Duodenal mucosa (tissue), 2 donors: Measurements from ENCODE around the gene ZPBP.

Source experiments
- H3K27ac ChIP-seq: one replicate; pipeline ENCODE4 v1.7.0; 2013; ENCODE audit warnings: low read depth, low read length
- H3K27me3 ChIP-seq, 2 donors: one replicate each; pipeline ENCODE4 v1.7.0; 2013; ENCODE audit warnings: low read length in 2 of 2, control low read depth in 1 of 2; ENCODE audit not compliant: insufficient read depth in 2 of 2, control insufficient read depth in 1 of 2
- H3K36me3 ChIP-seq, 2 donors: one replicate each; pipeline ENCODE4 v1.7.0; 2013; ENCODE audit warnings: low read length in 2 of 2, control low read depth in 1 of 2; ENCODE audit not compliant: insufficient read depth in 2 of 2, control insufficient read depth in 1 of 2
- H3K4me1 ChIP-seq, 2 donors: one replicate each; pipeline ENCODE4 v1.7.0; 2013; ENCODE audit warnings: low read length in 2 of 2, control low read depth in 1 of 2; ENCODE audit not compliant: insufficient read depth in 2 of 2, control insufficient read depth in 1 of 2
- H3K4me3 ChIP-seq, 2 donors: one replicate each; pipeline ENCODE4 v1.7.0; 2013; ENCODE audit warnings: low read length in 2 of 2, low read depth in 1 of 2
- H3K9ac ChIP-seq, 2 donors: one replicate each; pipeline ENCODE4 v1.7.0; 2013; ENCODE audit warnings: low read length in 2 of 2, low read depth in 1 of 2
- H3K9me3 ChIP-seq, 2 donors: one replicate each; pipeline ENCODE4 v1.7.0; 2013; ENCODE audit warnings: low read length in 2 of 2, control low read depth in 1 of 2; ENCODE audit not compliant: control insufficient read depth in 1 of 2

Gene ZPBP

DNA sequence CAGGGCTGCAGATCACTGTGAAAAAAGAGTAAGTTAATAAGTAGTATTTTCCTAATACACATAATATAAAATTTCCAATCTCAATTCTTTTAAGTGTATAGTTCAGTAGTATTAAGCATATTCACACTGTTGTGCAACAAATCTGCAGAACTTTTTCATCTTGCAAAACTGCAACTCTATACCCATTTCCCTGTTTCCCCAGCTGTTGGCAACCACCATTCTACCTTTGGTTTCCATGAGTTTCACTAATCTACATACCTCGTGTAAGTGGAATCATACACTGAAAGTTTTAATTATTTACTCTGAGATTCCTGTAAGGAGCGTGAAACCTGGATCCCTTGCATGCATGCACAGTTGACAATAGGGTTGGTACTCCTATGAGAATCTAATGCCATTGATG lies 155.4 kb downstream of the ZPBP start:
- no peak overlapping the region for H3K27ac ChIP-seq
- no peaks in the 10 kb centered on the region for H3K27me3 ChIP-seq
- H3K9me3 ChIP-seq = no peaks in the 10 kb centered on the region
- no peaks in the 10 kb centered on the region for H3K4me1 ChIP-seq
- H3K9ac ChIP-seq = no peak overlapping the region
- H3K4me3 ChIP-seq = no peak overlapping the region
- no peaks in the 10 kb centered on the region for H3K36me3 ChIP-seq

- Histone ChIP-seq H3K36me3 (no peaks in the 10 kb centered on the region), H3K9me3 (no peaks in the 10 kb centered on the region), H3K27me3 (no peaks in the 10 kb centered on the region), H3K4me1 (no peaks in the 10 kb centered on the region), H3K27ac (no peak overlapping the region), H3K4me3 (no peak overlapping the region), H3K9ac (no peak overlapping the region)
Measured at GRCh38 chr7:49931627-49932026, 161.4 kb downstream of the ZPBP start.

- no peaks in the 10 kb centered on the region for H3K27me3 ChIP-seq
- H3K4me1 ChIP-seq = no peaks in the 10 kb centered on the region
- no peak overlapping the region for H3K4me3 ChIP-seq
- no peak overlapping the region for H3K9ac ChIP-seq
- no peaks in the 10 kb centered on the region for H3K9me3 ChIP-seq
- H3K27ac ChIP-seq = no peak overlapping the region
- H3K36me3 ChIP-seq = no peaks in the 10 kb centered on the region
Measured at GRCh38 chr7:49928787-49929186, 164.3 kb downstream of the ZPBP start.

- no peak overlapping the region for H3K9ac ChIP-seq
- H3K36me3 ChIP-seq = no peaks in the 10 kb centered on the region
- no peaks in the 10 kb centered on the region for H3K9me3 ChIP-seq
- no peaks in the 10 kb centered on the region for H3K4me1 ChIP-seq
- H3K4me3 ChIP-seq = no peak overlapping the region
- H3K27ac ChIP-seq = no peak overlapping the region
- H3K27me3 ChIP-seq = no peaks in the 10 kb centered on the region
Measured at GRCh38 chr7:49927631-49928030, 165.4 kb downstream of the ZPBP start.

DNA sequence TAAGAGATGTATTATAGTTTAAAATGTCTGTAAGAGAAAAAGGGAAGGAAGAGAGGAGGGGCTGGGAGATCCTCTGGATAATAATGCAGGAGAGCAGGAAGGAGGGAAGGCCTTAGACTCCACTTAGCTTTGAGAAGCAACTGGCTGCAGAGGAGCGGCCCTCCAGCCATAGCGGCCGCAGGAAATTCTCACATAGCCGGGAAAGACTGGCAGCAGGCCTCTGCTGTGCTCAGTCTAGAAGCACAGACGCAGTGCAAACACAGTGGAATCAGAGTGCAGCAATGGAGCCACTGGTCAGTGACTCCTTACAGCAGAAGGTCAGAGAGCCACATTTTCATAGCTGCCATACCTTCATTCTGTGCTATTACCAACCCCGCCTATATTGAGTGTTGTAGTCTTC lies 166.3 kb downstream of the ZPBP start:
- Histone ChIP-seq H3K36me3 (no peaks in the 10 kb centered on the region), H3K27me3 (no peaks in the 10 kb centered on the region), H3K27ac (no peak overlapping the region), H3K9ac (no peak overlapping the region), H3K9me3 (no peaks in the 10 kb centered on the region), H3K4me3 (no peak overlapping the region), H3K4me1 (no peaks in the 10 kb centered on the region)

DNA sequence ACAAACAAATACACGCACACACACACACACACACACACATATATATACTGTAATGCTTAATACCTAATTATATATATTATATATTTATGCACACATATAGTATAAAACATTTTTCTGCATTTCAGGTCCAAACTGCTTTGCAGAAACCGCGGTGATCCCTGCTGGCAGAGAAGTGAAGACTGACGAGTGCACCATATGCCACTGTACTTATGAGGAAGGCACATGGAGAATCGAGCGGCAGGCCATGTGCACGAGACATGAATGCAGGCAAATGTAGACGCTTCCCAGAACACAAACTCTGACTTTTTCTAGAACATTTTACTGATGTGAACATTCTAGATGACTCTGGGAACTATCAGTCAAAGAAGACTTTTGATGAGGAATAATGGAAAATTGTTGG lies 181.1 kb downstream of the ZPBP start:
- Histone ChIP-seq H3K36me3 (no peaks in the 10 kb centered on the region), H3K4me1 (no peaks in the 10 kb centered on the region), H3K27me3 (no peaks in the 10 kb centered on the region), H3K9ac (no peak overlapping the region), H3K27ac (no peak overlapping the region), H3K9me3 (peaks cover 0 to 2% of the 10 kb centered on the region in 2 donors), H3K4me3 (no peak overlapping the region)

DNA sequence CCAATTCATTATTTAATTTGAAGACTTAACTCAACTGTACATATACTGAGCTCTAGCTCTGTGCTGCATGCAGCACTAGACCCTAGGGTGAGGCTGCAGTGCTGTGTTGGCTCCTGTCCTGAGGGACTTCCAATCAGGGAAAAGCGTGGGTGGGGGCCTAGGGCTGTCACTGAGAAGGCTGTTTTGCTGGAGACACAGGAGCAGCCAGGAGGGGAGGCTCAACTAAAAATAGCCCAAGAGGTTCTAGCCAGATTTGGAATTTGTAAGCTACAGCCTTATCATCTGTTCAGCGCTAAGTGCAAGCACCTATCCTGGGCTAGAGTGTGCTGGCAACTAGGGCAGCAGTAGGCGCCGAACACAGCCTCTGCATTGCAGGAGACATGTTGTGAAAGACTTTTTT lies 198.5 kb downstream of the ZPBP start:
- no peaks in the 10 kb centered on the region for H3K9me3 ChIP-seq
- no peak overlapping the region for H3K4me3 ChIP-seq
- H3K36me3 ChIP-seq = no peaks in the 10 kb centered on the region
- no peaks in the 10 kb centered on the region for H3K27me3 ChIP-seq
- H3K27ac ChIP-seq = no peak overlapping the region
- no peaks in the 10 kb centered on the region for H3K4me1 ChIP-seq
- no peak overlapping the region for H3K9ac ChIP-seq

DNA sequence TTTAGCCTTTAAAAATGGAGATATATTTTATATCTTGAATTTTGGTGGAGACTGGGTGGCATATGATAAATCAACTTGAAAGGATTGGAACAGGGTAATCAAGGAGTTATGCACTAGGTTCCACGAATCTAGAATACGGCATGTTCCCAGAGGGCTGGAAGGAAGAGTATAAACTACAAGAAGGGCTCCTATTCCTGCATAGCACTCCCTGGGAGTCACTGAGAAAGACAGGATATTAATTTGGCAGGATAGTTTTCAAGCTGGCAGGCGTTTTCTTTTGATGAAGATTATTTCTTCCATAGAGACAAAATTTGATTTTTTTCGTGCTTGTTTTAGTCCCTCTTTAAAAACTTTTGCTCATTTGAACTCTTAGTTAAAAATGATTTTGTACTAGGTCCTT lies 199.9 kb downstream of the ZPBP start:
- no peaks in the 10 kb centered on the region for H3K27me3 ChIP-seq
- no peaks in the 10 kb centered on the region for H3K9me3 ChIP-seq
- no peak overlapping the region for H3K9ac ChIP-seq
- H3K27ac ChIP-seq = no peak overlapping the region
- H3K4me3 ChIP-seq = no peak overlapping the region
- H3K36me3 ChIP-seq = no peaks in the 10 kb centered on the region
- no peaks in the 10 kb centered on the region for H3K4me1 ChIP-seq

DNA sequence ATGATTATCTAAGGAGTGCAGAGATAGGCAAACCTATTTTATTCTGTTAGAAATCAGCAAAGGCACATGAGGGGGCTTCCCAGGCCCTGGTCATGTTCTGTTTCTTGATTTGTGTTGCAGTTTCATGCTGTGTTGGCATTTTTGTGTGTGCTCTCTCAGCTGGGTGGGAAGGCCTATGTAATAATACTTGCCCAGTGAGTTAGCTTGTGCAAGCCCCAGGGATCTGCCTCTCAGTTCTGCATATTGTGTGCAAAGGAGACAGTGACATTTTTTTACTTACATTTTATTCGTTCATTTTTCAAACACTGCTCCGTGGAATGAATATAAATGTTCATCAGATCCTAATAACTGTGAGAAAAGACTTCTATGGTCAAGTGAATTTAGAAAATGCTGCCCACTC lies 200.6 kb downstream of the ZPBP start:
- H3K27ac ChIP-seq = no peak overlapping the region
- no peaks in the 10 kb centered on the region for H3K36me3 ChIP-seq
- no peak overlapping the region for H3K9ac ChIP-seq
- H3K4me1 ChIP-seq = no peaks in the 10 kb centered on the region
- no peaks in the 10 kb centered on the region for H3K27me3 ChIP-seq
- no peaks in the 10 kb centered on the region for H3K9me3 ChIP-seq
- no peak overlapping the region for H3K4me3 ChIP-seq
